MCF 10A (cell line): ENCODE data around the gene OSCP1. TPM values are rescaled to one million over a fixed set of nuclear protein-coding genes. Genes with fewer than 3 reads are reported as not detected.

Experiments used
- BruUV-seq: library from RNA; stranded (reverse); fragments of 400-500 nt; replicated peaks from 2 replicates; lab custom pipeline; 2021; lab: Mats Ljungman, UMichigan
- CTCF ChIA-PET: fragments of 300-600 bp; sonication (Branson Sonifier 250); formaldehyde crosslinking; extraction: SDS; loops from one replicate; lab custom pipeline; 2021; ENCODE audit warnings: antibody characterized with exemption, inconsistent platforms; lab: Yijun Ruan, JAX
- POLR2A ChIA-PET: fragments of 300-600, 350-650 bp; sonication (Branson Sonifier 250); formaldehyde crosslinking; extraction: SDS; loops from one replicate; lab custom pipeline; 2020; ENCODE audit warnings: antibody characterized with exemption, inconsistent platforms; lab: Yijun Ruan, JAX
- DNase-seq: peaks from one replicate; pipeline ENCODE4 v3.0.0-alpha.2; 2018; ENCODE audit not compliant: unreplicated experiment
- H3K27ac Mint-ChIP-seq: one replicate; pipeline ENCODE4 v1.8.0; 2022; ENCODE audit warnings: mild to moderate bottlenecking, low read depth, mixed read lengths; ENCODE audit not compliant: unreplicated experiment
- H3K27me3 Mint-ChIP-seq: one replicate; pipeline ENCODE4 v1.8.0; 2022; ENCODE audit warnings: mixed read lengths; ENCODE audit not compliant: insufficient read depth, unreplicated experiment
- H3K36me3 Mint-ChIP-seq: one replicate; pipeline ENCODE4 v1.8.0; 2022; ENCODE audit warnings: mild to moderate bottlenecking, moderate library complexity, mixed read lengths; ENCODE audit not compliant: insufficient read depth, unreplicated experiment
- H3K4me1 Mint-ChIP-seq: one replicate; pipeline ENCODE4 v1.8.0; 2022; ENCODE audit warnings: mixed read lengths; ENCODE audit not compliant: insufficient read depth, unreplicated experiment
- H3K4me3 Mint-ChIP-seq: one replicate; pipeline ENCODE4 v1.8.0; 2022; ENCODE audit warnings: mild to moderate bottlenecking, moderate library complexity, mixed read lengths; ENCODE audit not compliant: unreplicated experiment
- H3K9me3 Mint-ChIP-seq: one replicate; pipeline ENCODE4 v1.8.0; 2022; ENCODE audit warnings: mixed read lengths; ENCODE audit not compliant: unreplicated experiment
- intact Hi-C: fragments of 100-400 bp; cut with micrococcal nuclease; formaldehyde crosslinking; loops from 2 replicates; pipeline ENCODE4 v1.14.1; 2022
- total RNA-seq: library from RNA; stranded (reverse); gene quantifications from 2 replicates; pipeline ENCODE4 v1.2.3, GENCODE V29; 2022
- TF ChIP-seq, protein P1 (sequence below): fragments of 200-600 bp; IDR thresholded peaks from one replicate; pipeline ENCODE4 v1.8.0; 2022; ENCODE audit warnings: antibody characterized with exemption, mild to moderate bottlenecking; ENCODE audit not compliant: unreplicated experiment

Gene OSCP1
- total RNA-seq, 1 experiment from 2014 or later = 7.6 TPM

DNA sequence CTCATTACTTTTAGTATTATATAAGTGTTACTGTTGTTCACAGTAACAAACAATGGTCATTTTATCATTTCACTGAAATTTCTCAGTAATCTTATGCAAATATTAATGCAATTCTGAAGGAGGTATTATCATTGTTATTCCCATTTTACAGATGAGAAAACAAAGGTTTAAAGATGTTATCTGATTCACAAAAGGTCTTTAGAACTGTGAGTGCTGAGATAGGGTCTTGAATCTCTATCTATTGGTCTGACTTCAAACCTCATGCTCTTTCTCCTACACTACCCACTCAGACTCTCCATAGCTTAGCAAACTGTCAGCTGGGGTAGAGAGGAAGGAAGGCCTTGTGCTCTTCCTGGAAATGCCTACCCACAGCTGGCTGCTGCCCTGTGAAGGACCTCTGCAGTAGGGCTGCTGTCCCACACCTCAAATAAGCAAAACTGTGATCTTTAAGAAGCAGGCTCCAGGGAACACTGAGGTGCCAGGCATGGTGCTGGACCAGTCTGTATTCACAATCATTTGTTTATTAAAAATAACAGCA, 6.2 kb upstream of the OSCP1 start:
- Mint-ChIP-seq H3K9me3 (no peaks in the 10 kb centered on the region), H3K4me3 (no peak overlapping the region), H3K36me3 (peaks cover 52% of the 10 kb centered on the region), H3K4me1 (peaks cover 15% of the 10 kb centered on the region), H3K27ac (no peak overlapping the region), H3K27me3 (no peaks in the 10 kb centered on the region)
- ChIA-PET POLR2A (no interaction called here), CTCF (interaction anchor here (0.6 to 0.7 kb wide), 3 partner anchors 34 to 468 kb away, joined by 3 read pairs; no protein-coding TSS in a partner anchor)
- intact Hi-C loops = no loop called here
- BruUV-seq = no TSS peak
- TF ChIP-seq, protein P1, sequence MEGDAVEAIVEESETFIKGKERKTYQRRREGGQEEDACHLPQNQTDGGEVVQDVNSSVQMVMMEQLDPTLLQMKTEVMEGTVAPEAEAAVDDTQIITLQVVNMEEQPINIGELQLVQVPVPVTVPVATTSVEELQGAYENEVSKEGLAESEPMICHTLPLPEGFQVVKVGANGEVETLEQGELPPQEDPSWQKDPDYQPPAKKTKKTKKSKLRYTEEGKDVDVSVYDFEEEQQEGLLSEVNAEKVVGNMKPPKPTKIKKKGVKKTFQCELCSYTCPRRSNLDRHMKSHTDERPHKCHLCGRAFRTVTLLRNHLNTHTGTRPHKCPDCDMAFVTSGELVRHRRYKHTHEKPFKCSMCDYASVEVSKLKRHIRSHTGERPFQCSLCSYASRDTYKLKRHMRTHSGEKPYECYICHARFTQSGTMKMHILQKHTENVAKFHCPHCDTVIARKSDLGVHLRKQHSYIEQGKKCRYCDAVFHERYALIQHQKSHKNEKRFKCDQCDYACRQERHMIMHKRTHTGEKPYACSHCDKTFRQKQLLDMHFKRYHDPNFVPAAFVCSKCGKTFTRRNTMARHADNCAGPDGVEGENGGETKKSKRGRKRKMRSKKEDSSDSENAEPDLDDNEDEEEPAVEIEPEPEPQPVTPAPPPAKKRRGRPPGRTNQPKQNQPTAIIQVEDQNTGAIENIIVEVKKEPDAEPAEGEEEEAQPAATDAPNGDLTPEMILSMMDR = no peak
- DNase-seq = no peak

DNA sequence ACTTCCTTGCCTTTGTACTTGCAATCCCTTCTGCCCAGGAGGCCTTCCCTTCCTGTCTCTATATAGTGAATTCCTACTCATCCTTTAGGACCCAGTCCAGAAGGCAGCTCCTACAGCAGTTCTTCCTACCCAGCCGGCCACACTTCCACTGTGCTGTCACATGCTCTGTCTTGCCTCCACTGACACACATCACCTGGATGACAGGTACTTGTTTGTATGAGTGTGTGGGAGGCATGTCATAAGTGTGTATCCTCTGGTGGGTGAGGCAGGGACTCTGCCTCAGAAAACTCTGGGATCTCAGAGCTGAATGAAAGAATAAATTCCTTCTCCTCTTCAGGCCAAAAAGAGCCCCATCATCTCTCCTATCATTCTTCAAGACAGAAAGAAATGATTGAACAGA, 5.1 kb upstream of the OSCP1 start:
- Mint-ChIP-seq H3K4me1 (peaks cover 18% of the 10 kb centered on the region), H3K4me3 (no peak overlapping the region), H3K27ac (no peak overlapping the region), H3K36me3 (peaks cover 42% of the 10 kb centered on the region), H3K9me3 (no peaks in the 10 kb centered on the region), H3K27me3 (no peaks in the 10 kb centered on the region)
- CTCF ChIA-PET = interaction anchor here (1.2 kb wide), 1 partner anchor 9 kb away, joined by 4 read pairs; the partner anchor contains the start of gene MRPS15
- POLR2A ChIA-PET = interaction anchor here (0.7 to 1.3 kb wide), 2 partner anchors 9 to 345 kb away, joined by 3 to 10 read pairs; partner anchors contain the start of gene MRPS15
- intact Hi-C loops = no loop called here
- TF ChIP-seq, protein P1 = no peak
- BruUV-seq = no TSS peak
- no peak for DNase-seq

DNA sequence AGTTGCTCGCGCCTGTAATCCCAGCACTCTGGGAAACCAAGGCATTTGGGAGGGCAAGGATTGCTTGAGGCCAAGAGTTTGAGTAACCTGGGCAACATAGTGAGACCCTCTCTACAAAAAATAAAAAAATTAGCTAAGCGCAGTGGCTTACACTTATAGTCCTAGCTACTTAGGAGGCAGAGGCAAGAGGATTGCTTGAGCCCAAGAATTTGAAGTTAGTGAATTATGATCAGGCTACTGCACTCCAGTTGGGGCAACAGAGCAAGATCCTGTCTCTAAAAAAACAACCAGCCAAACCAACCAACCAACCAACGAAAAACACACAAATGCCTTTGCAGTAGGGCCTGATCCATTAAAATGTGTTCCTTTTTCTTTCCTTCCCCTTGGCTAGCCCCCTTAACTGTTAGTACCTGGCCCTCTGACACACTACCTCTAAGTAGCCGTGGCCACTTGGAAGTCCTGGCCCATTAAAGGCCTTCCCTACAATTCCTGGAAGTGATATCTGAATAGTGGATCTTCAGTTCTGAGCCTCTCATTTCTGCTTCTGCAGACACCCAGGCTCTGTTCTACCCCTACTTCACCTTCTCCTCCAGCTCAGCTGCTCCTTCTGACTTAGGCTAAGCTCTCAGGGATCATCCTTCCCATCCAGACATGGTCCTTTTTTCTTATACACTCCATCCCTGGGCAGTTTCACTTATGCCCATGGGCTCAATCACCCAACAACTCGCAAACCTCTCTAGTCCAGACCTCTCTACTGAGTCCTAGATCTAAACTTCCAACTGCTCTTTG, 3.5 kb upstream of the OSCP1 start:
- Mint-ChIP-seq H3K9me3 (no peaks in the 10 kb centered on the region), H3K4me1 (peaks cover 16% of the 10 kb centered on the region), H3K4me3 (no peak overlapping the region), H3K36me3 (peaks cover 39% of the 10 kb centered on the region), H3K27me3 (no peaks in the 10 kb centered on the region), H3K27ac (no peak overlapping the region)
- TF ChIP-seq, protein P1 = no peak
- ChIA-PET POLR2A (interaction anchor here (0.7 kb wide), 1 partner anchor 10 kb away, joined by 3 read pairs; no protein-coding TSS in a partner anchor), CTCF (interaction anchor here (1.2 kb wide), 1 partner anchor 11 kb away, joined by 4 read pairs; the partner anchor contains the start of gene MRPS15)
- no TSS peak for BruUV-seq
- intact Hi-C loops = no loop called here
- no peak for DNase-seq

DNA sequence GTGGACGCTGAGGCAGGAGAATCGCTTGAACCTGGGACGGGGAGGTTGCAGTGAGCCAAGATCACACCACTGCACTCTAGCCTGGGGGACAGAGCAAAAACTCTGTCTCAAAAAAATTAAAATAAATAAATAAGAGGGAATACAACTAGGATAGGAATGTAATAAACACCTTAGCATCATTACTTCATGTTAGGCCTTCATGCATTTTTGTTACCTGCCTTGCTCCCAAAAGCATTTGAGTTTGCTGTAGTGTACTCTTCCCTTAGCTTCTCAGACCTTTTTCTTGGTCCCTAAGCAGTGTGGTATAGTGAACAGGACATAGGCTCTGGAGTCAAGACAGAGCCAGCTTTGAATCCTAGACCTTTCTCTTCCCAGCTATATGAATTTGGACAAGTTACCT, 2.8 kb upstream of the OSCP1 start:
- no peaks in the 10 kb centered on the region for H3K27me3 Mint-ChIP-seq
- CTCF ChIA-PET = no interaction called here
- DNase-seq = no peak
- no peak overlapping the region for H3K27ac Mint-ChIP-seq
- POLR2A ChIA-PET = no interaction called here
- peaks cover 23% of the 10 kb centered on the region for H3K4me1 Mint-ChIP-seq
- TF ChIP-seq, protein P1 = no peak
- no peak overlapping the region for H3K4me3 Mint-ChIP-seq
- peaks cover 34% of the 10 kb centered on the region for H3K36me3 Mint-ChIP-seq
- H3K9me3 Mint-ChIP-seq = no peaks in the 10 kb centered on the region
- BruUV-seq = no TSS peak
- intact Hi-C loops = no loop called here
